ENCODE measurements around the gene PACSIN3. TPM values are rescaled to one million over a fixed set of nuclear protein-coding genes. Genes with fewer than 3 reads are reported as not detected.

Gene PACSIN3
- total RNA-seq, 4 donors from 2014 or later = 28.1 to 80.3 (median 47.1) TPM

GRCh38 chr11:47171856-47172255 is 14.4 kb downstream of the PACSIN3 start:
- Histone ChIP-seq H3K27ac (no peak overlapping the region), H3K27me3 (no peaks in the 10 kb centered on the region), H3K36me3 (no peaks in the 10 kb centered on the region), H3K4me1 (peaks cover 0 to 15% of the 10 kb centered on the region in 2 donors), H3K9me3 (no peaks in the 10 kb centered on the region), H3K4me3 (no peak overlapping the region)
- intact Hi-C loops (cut with DNase I; ENCODE audit: low total_unique reads) = loop anchor here (10.0 kb wide), 1 partner anchor 93 kb away; no protein-coding TSS in a partner anchor
- DNase-seq = no peak
- no peak for TF ChIP-seq POLR2A (IDR thresholded peaks at IDR 0.05)
- no peak for TF ChIP-seq CTCF (IDR thresholded peaks at IDR 0.05)

- Histone ChIP-seq H3K36me3 (no peaks in the 10 kb centered on the region), H3K4me1 (peaks cover 0 to 15% of the 10 kb centered on the region in 2 donors), H3K4me3 (no peak overlapping the region), H3K27me3 (no peaks in the 10 kb centered on the region), H3K27ac (no peak overlapping the region), H3K9me3 (no peaks in the 10 kb centered on the region)
- intact Hi-C loops (cut with DNase I; ENCODE audit: low total_unique reads) = loop anchor here (10.0 kb wide), 1 partner anchor 94 kb away; no protein-coding TSS in a partner anchor
- DNase-seq = no peak
- TF ChIP-seq CTCF (IDR thresholded peaks at IDR 0.05) (no peak), POLR2A (IDR thresholded peaks at IDR 0.05) (no peak)
Observed at GRCh38 chr11:47171061-47171838, 15.0 kb downstream of the PACSIN3 start.

- DNase-seq = no peak
- Histone ChIP-seq H3K27ac (no peak overlapping the region), H3K27me3 (no peaks in the 10 kb centered on the region), H3K4me1 (no peaks in the 10 kb centered on the region), H3K36me3 (no peaks in the 10 kb centered on the region), H3K4me3 (no peak overlapping the region), H3K9me3 (no peaks in the 10 kb centered on the region)
- intact Hi-C loops (cut with DNase I; ENCODE audit: low total_unique reads) = loop anchor here (10.0 kb wide), 1 partner anchor 178 kb away; no protein-coding TSS in a partner anchor
- no peak for TF ChIP-seq CTCF (IDR thresholded peaks at IDR 0.05)
- TF ChIP-seq POLR2A (IDR thresholded peaks at IDR 0.05) = no peak
Observed at GRCh38 chr11:47166368-47166767, 19.9 kb downstream of the PACSIN3 start.

GRCh38 chr11:47165253-47165840 is 20.9 kb downstream of the PACSIN3 start:
- Histone ChIP-seq H3K36me3 (no peaks in the 10 kb centered on the region), H3K4me3 (no peak overlapping the region), H3K4me1 (no peaks in the 10 kb centered on the region), H3K27ac (no peak overlapping the region), H3K9me3 (no peaks in the 10 kb centered on the region), H3K27me3 (no peaks in the 10 kb centered on the region)
- intact Hi-C loops (cut with DNase I; ENCODE audit: low total_unique reads) = loop anchor here (10.0 kb wide), 1 partner anchor 179 kb away; no protein-coding TSS in a partner anchor
- no peak for DNase-seq
- TF ChIP-seq CTCF (IDR thresholded peaks at IDR 0.05) (no peak), POLR2A (IDR thresholded peaks at IDR 0.05) (no peak)

- H3K4me3 ChIP-seq = no peak overlapping the region
- H3K27me3 ChIP-seq = no peaks in the 10 kb centered on the region
- no peak for DNase-seq
- no peaks in the 10 kb centered on the region for H3K4me1 ChIP-seq
- H3K36me3 ChIP-seq = no peaks in the 10 kb centered on the region
- TF ChIP-seq POLR2A (IDR thresholded peaks at IDR 0.05) (no peak), CTCF (IDR thresholded peaks at IDR 0.05) (no peak)
- no peaks in the 10 kb centered on the region for H3K9me3 ChIP-seq
- H3K27ac ChIP-seq = no peak overlapping the region
- intact Hi-C loops (cut with DNase I; ENCODE audit: low total_unique reads) = loop anchor here (5.0 to 10.0 kb wide), 2 partner anchors 180 to 277 kb away; no protein-coding TSS in a partner anchor
Observed at GRCh38 chr11:47164321-47164720, 21.9 kb downstream of the PACSIN3 start.

Data from uterus (tissue), 4 donors.